ENCODE results near the gene DAB2IP.
"Not testable (repeated sequence)": the region's sequence is repeated elsewhere in the genome, so short reads cannot be mapped to it uniquely, and the experiment has no call there.

The DAB2IP gene

GRCh38 chr9:121638901-121639592 is 12.4 kb upstream of the DAB2IP start:
- Histone ChIP-seq H3K9me3 (ENCODE audit: control insufficient read depth, insufficient read depth, low read length) (no peaks in the 10 kb centered on the region), H3K9ac (ENCODE audit: low read depth, low read length) (no peak overlapping the region), H3K27me3 (ENCODE audit: control insufficient read depth, insufficient read depth, low read length) (no peaks in the 10 kb centered on the region), H3K36me3 (ENCODE audit: control insufficient read depth, insufficient read depth, low read length) (no peaks in the 10 kb centered on the region), H3K4me1 (ENCODE audit: control insufficient read depth, insufficient read depth, low read length) (no peaks in the 10 kb centered on the region), H3K4me3 (ENCODE audit: low read depth, low read length) (no peak overlapping the region)

DNA sequence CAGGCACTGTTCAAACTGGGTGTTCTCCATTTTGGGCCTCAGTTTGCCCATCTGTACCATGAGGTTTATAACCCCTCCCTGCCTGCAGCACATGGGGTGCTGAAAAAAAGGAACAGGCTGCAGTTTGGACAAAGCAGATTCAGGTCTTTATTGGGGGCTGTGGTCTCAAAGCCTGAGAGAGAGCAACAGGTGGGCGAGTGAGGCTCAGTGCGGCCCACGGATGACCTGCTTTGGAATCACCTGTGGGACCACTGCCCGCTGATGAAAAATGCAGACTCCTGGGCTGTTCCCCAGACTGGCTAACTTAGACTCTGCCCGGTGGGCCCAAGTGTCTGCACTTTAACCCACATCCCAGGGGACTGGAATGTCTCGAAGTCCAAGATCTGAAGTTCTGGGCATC is 11.8 kb upstream of the DAB2IP start:
- Histone ChIP-seq H3K36me3 (ENCODE audit: control insufficient read depth, insufficient read depth, low read length) (no peaks in the 10 kb centered on the region), H3K27me3 (ENCODE audit: control insufficient read depth, insufficient read depth, low read length) (no peaks in the 10 kb centered on the region), H3K4me3 (ENCODE audit: low read depth, low read length) (no peak overlapping the region), H3K9ac (ENCODE audit: low read depth, low read length) (no peak overlapping the region), H3K9me3 (ENCODE audit: control insufficient read depth, insufficient read depth, low read length) (no peaks in the 10 kb centered on the region), H3K4me1 (ENCODE audit: control insufficient read depth, insufficient read depth, low read length) (no peaks in the 10 kb centered on the region)

- H3K27me3 ChIP-seq (ENCODE audit: control insufficient read depth, insufficient read depth, low read length) = no peaks in the 10 kb centered on the region
- H3K4me1 ChIP-seq (ENCODE audit: control insufficient read depth, insufficient read depth, low read length) = no peaks in the 10 kb centered on the region
- H3K9ac ChIP-seq (ENCODE audit: low read depth, low read length) = no peak overlapping the region
- H3K4me3 ChIP-seq (ENCODE audit: low read depth, low read length) = no peak overlapping the region
- H3K36me3 ChIP-seq (ENCODE audit: control insufficient read depth, insufficient read depth, low read length) = no peaks in the 10 kb centered on the region
- no peaks in the 10 kb centered on the region for H3K9me3 ChIP-seq (ENCODE audit: control insufficient read depth, insufficient read depth, low read length)
These were observed 11.4 kb upstream of the DAB2IP start for GRCh38 chr9:121640076-121640475.

GRCh38 chr9:121640491-121641223 is 10.8 kb upstream of the DAB2IP start:
- Histone ChIP-seq H3K9me3 (ENCODE audit: control insufficient read depth, insufficient read depth, low read length) (no peaks in the 10 kb centered on the region), H3K4me1 (ENCODE audit: control insufficient read depth, insufficient read depth, low read length) (no peaks in the 10 kb centered on the region), H3K4me3 (ENCODE audit: low read depth, low read length) (no peak overlapping the region), H3K36me3 (ENCODE audit: control insufficient read depth, insufficient read depth, low read length) (no peaks in the 10 kb centered on the region), H3K27me3 (ENCODE audit: control insufficient read depth, insufficient read depth, low read length) (no peaks in the 10 kb centered on the region), H3K9ac (ENCODE audit: low read depth, low read length) (no peak overlapping the region)

GRCh38 chr9:121641224-121641611 is 10.2 kb upstream of the DAB2IP start:
- H3K4me3 ChIP-seq (ENCODE audit: low read depth, low read length) = no peak overlapping the region
- H3K9me3 ChIP-seq (ENCODE audit: control insufficient read depth, insufficient read depth, low read length) = no peaks in the 10 kb centered on the region
- no peaks in the 10 kb centered on the region for H3K4me1 ChIP-seq (ENCODE audit: control insufficient read depth, insufficient read depth, low read length)
- no peak overlapping the region for H3K9ac ChIP-seq (ENCODE audit: low read depth, low read length)
- no peaks in the 10 kb centered on the region for H3K36me3 ChIP-seq (ENCODE audit: control insufficient read depth, insufficient read depth, low read length)
- no peaks in the 10 kb centered on the region for H3K27me3 ChIP-seq (ENCODE audit: control insufficient read depth, insufficient read depth, low read length)

- Histone ChIP-seq H3K27me3 (ENCODE audit: control insufficient read depth, insufficient read depth, low read length) (no peaks in the 10 kb centered on the region), H3K36me3 (ENCODE audit: control insufficient read depth, insufficient read depth, low read length) (no peaks in the 10 kb centered on the region), H3K4me3 (ENCODE audit: low read depth, low read length) (no peak overlapping the region), H3K9me3 (ENCODE audit: control insufficient read depth, insufficient read depth, low read length) (no peaks in the 10 kb centered on the region), H3K4me1 (ENCODE audit: control insufficient read depth, insufficient read depth, low read length) (no peaks in the 10 kb centered on the region), H3K9ac (ENCODE audit: low read depth, low read length) (no peak overlapping the region)
These were observed 8.7 kb upstream of the DAB2IP start for GRCh38 chr9:121642758-121643157.

GRCh38 chr9:121643473-121643872 is 8.0 kb upstream of the DAB2IP start:
- Histone ChIP-seq H3K36me3 (ENCODE audit: control insufficient read depth, insufficient read depth, low read length) (no peaks in the 10 kb centered on the region), H3K9me3 (ENCODE audit: control insufficient read depth, insufficient read depth, low read length) (no peaks in the 10 kb centered on the region), H3K27me3 (ENCODE audit: control insufficient read depth, insufficient read depth, low read length) (peaks cover under 1% of the 10 kb centered on the region), H3K9ac (ENCODE audit: low read depth, low read length) (no peak overlapping the region), H3K4me3 (ENCODE audit: low read depth, low read length) (no peak overlapping the region), H3K4me1 (ENCODE audit: control insufficient read depth, insufficient read depth, low read length) (peaks cover 1% of the 10 kb centered on the region)

- not testable (repeated sequence) for H3K4me3 ChIP-seq (ENCODE audit: low read depth, low read length); H3K9ac ChIP-seq (ENCODE audit: low read depth, low read length); H3K9me3 ChIP-seq (ENCODE audit: control insufficient read depth, insufficient read depth, low read length); H3K36me3 ChIP-seq (ENCODE audit: control insufficient read depth, insufficient read depth, low read length); H3K27me3 ChIP-seq (ENCODE audit: control insufficient read depth, insufficient read depth, low read length); H3K4me1 ChIP-seq (ENCODE audit: control insufficient read depth, insufficient read depth, low read length)
These were observed 7.4 kb upstream of the DAB2IP start for GRCh38 chr9:121644040-121644439.

GRCh38 chr9:121645003-121645402 is 6.4 kb upstream of the DAB2IP start:
- Histone ChIP-seq H3K4me1 (ENCODE audit: control insufficient read depth, insufficient read depth, low read length) (peaks cover 14% of the 10 kb centered on the region), H3K36me3 (ENCODE audit: control insufficient read depth, insufficient read depth, low read length) (no peaks in the 10 kb centered on the region), H3K9ac (ENCODE audit: low read depth, low read length) (no peak overlapping the region), H3K4me3 (ENCODE audit: low read depth, low read length) (no peak overlapping the region), H3K9me3 (ENCODE audit: control insufficient read depth, insufficient read depth, low read length) (no peaks in the 10 kb centered on the region), H3K27me3 (ENCODE audit: control insufficient read depth, insufficient read depth, low read length) (peaks cover 2% of the 10 kb centered on the region)

- Histone ChIP-seq H3K27me3 (ENCODE audit: control insufficient read depth, insufficient read depth, low read length) (peaks cover 10% of the 10 kb centered on the region), H3K36me3 (ENCODE audit: control insufficient read depth, insufficient read depth, low read length) (no peaks in the 10 kb centered on the region), H3K9me3 (ENCODE audit: control insufficient read depth, insufficient read depth, low read length) (no peaks in the 10 kb centered on the region), H3K9ac (ENCODE audit: low read depth, low read length) (no peak overlapping the region), H3K4me3 (ENCODE audit: low read depth, low read length) (no peak overlapping the region), H3K4me1 (ENCODE audit: control insufficient read depth, insufficient read depth, low read length) (peaks cover 15% of the 10 kb centered on the region)
These were observed 5.3 kb upstream of the DAB2IP start for GRCh38 chr9:121645853-121646807.

- peaks cover 10% of the 10 kb centered on the region for H3K27me3 ChIP-seq (ENCODE audit: control insufficient read depth, insufficient read depth, low read length)
- no peaks in the 10 kb centered on the region for H3K9me3 ChIP-seq (ENCODE audit: control insufficient read depth, insufficient read depth, low read length)
- no peak overlapping the region for H3K4me3 ChIP-seq (ENCODE audit: low read depth, low read length)
- no peak overlapping the region for H3K9ac ChIP-seq (ENCODE audit: low read depth, low read length)
- peaks cover 15% of the 10 kb centered on the region for H3K4me1 ChIP-seq (ENCODE audit: control insufficient read depth, insufficient read depth, low read length)
- H3K36me3 ChIP-seq (ENCODE audit: control insufficient read depth, insufficient read depth, low read length) = no peaks in the 10 kb centered on the region
These were observed 4.4 kb upstream of the DAB2IP start for GRCh38 chr9:121646992-121647391.
